Gastroesophageal sphincter (tissue), 4 donors: ENCODE data around the gene APBA2. TPM values are rescaled to one million over a fixed set of nuclear protein-coding genes. Genes with fewer than 3 reads are reported as not detected.

Source experiments
- ATAC-seq: fragments of 150-250 bp; one replicate; pipeline ENCODE4 v1.9.1; 2016; ENCODE audit warnings: mild to moderate bottlenecking, moderate library complexity
- H3K27ac ChIP-seq, 4 donors: fragments of 200-600 bp; sonication (generic) in 3 of 4; 1 replicate in 3 of 4; 2 replicates in 1 of 4; pipeline ENCODE4 v1.5.1; 2016 to 2019
- H3K27me3 ChIP-seq: fragments of 200-600 bp; sonication (generic); one replicate; pipeline ENCODE4 v1.5.1; 2019
- H3K36me3 ChIP-seq, 2 donors: fragments of 200-600 bp; sonication (generic); one replicate each; pipeline ENCODE4 v1.5.1; 2019; ENCODE audit warnings: control low read depth in 1 of 2
- H3K4me1 ChIP-seq, 3 donors: fragments of 200-600 bp; sonication (generic); 1 replicate in 2 of 3; 2 replicates in 1 of 3; pipeline ENCODE4 v1.5.1; 2016 to 2019; ENCODE audit warnings: control low read depth in 2 of 3
- H3K4me3 ChIP-seq, 2 donors: fragments of 200-600 bp; sonication (generic); one replicate each; pipeline ENCODE4 v1.5.1; 2019; ENCODE audit warnings: mild to moderate bottlenecking in 1 of 2, moderate library complexity in 1 of 2
- H3K9me3 ChIP-seq, 3 donors: fragments of 200-600 bp; sonication (generic); one replicate each; pipeline ENCODE4 v1.5.1; 2017 to 2019; ENCODE audit warnings: control low read depth in 2 of 3
- CTCF ChIP-seq, 4 experiments: fragments of 200-600 bp in 2 of 4; fragments of 450-650 bp in 2 of 4; sonication (generic) in 1 of 4; IDR thresholded peaks; one replicate each; pipeline ENCODE4 v1.5.1; 2017 to 2019; ENCODE audit warnings: antibody characterized with exemption in 4 of 4, mild to moderate bottlenecking in 2 of 4, moderate library complexity in 2 of 4
- EP300 ChIP-seq: sonication (generic); formaldehyde crosslinking; IDR thresholded peaks from one replicate; pipeline ENCODE4 v1.6.1; 2017; ENCODE audit warnings: antibody characterized with exemption, mild to moderate bottlenecking
- POLR2A ChIP-seq, 2 donors: fragments of 450-650 bp; IDR thresholded peaks; one replicate each; pipeline ENCODE4 v1.6.1; 2017; ENCODE audit warnings: antibody characterized with exemption in 2 of 2, mild to moderate bottlenecking in 2 of 2, moderate library complexity in 1 of 2
- POLR2AphosphoS5 ChIP-seq: sonication (generic); formaldehyde crosslinking; IDR thresholded peaks from one replicate; pipeline ENCODE4 v1.6.1; 2017; ENCODE audit warnings: antibody characterized with exemption
- WGBS, 2 donors: methylation state at CpG; one replicate each; pipeline ENCODE4 v1.1.5; 2018; ENCODE audit warnings: low coverage in 1 of 2; 5-methylcytosine and 5-hydroxymethylcytosine counted together
- total RNA-seq, 4 donors: library from RNA; depleted of rRNA; stranded (reverse); fragments of >200 nt; gene quantifications; one replicate each; pipeline ENCODE4 v1.1.0, GENCODE V29; 2016

APBA2 gene
- total RNA-seq, 4 donors from 2014 or later: 3.1 to 14.9 (median 4.2) TPM

- Histone ChIP-seq H3K27ac (no peak overlapping the region), H3K9me3 (peaks cover 0 to 8% (median 0%) of the 10 kb centered on the region in 3 donors), H3K27me3 (no peaks in the 10 kb centered on the region), H3K36me3 (no peaks in the 10 kb centered on the region), H3K4me3 (no peak overlapping the region), H3K4me1 (no peaks in the 10 kb centered on the region)
- no peak for TF ChIP-seq EP300
- TF ChIP-seq CTCF (IDR thresholded peaks at IDR 0.05): no peak
- TF ChIP-seq POLR2AphosphoS5: no peak
- TF ChIP-seq POLR2A (IDR thresholded peaks at IDR 0.05): no peak
- WGBS, 2 donors: 71% methylated on average over 3 of the region's 7 CpGs; no CpG with 5 or more reads in 1 of the 2 donors
- ATAC-seq: no peak
Observed at GRCh38 chr15:29071882-29072273, 186.1 kb downstream of the APBA2 start.

GRCh38 chr15:29072444-29072843 lies 186.7 kb downstream of the APBA2 start:
- no peaks in the 10 kb centered on the region for H3K36me3 ChIP-seq
- whole genome bisulfite sequencing, 2 donors: no CpG with 5 or more reads among the region's 5 CpGs
- no peak for ATAC-seq
- peaks cover 0 to 8% (median 0%) of the 10 kb centered on the region in 3 donors for H3K9me3 ChIP-seq
- no peak overlapping the region for H3K4me3 ChIP-seq
- no peaks in the 10 kb centered on the region for H3K4me1 ChIP-seq
- no peaks in the 10 kb centered on the region for H3K27me3 ChIP-seq
- TF ChIP-seq POLR2A (IDR thresholded peaks at IDR 0.05) (no peak), POLR2AphosphoS5 (no peak), EP300 (no peak), CTCF (IDR thresholded peaks at IDR 0.05) (no peak)
- H3K27ac ChIP-seq: no peak overlapping the region

GRCh38 chr15:29074045-29074444 lies 188.3 kb downstream of the APBA2 start:
- TF ChIP-seq CTCF (IDR thresholded peaks at IDR 0.05) (no peak), POLR2AphosphoS5 (no peak), EP300 (no peak), POLR2A (IDR thresholded peaks at IDR 0.05) (no peak)
- 60 to 71% methylated on average over 3 to 4 of the region's 4 CpGs for WGBS, 2 donors
- H3K36me3 ChIP-seq: no peaks in the 10 kb centered on the region
- H3K4me3 ChIP-seq: no peak overlapping the region
- ATAC-seq: no peak
- peaks cover 0 to 8% (median 0%) of the 10 kb centered on the region in 3 donors for H3K9me3 ChIP-seq
- H3K27ac ChIP-seq: no peak overlapping the region
- H3K27me3 ChIP-seq: no peaks in the 10 kb centered on the region
- H3K4me1 ChIP-seq: no peaks in the 10 kb centered on the region

GRCh38 chr15:29078541-29078940 lies 192.8 kb downstream of the APBA2 start:
- Histone ChIP-seq H3K27me3 (no peaks in the 10 kb centered on the region), H3K4me3 (no peak overlapping the region), H3K27ac (no peak overlapping the region), H3K4me1 (no peaks in the 10 kb centered on the region), H3K36me3 (no peaks in the 10 kb centered on the region), H3K9me3 (no peaks in the 10 kb centered on the region)
- 67 to 100% methylated on average over 1 to 2 of the region's 10 CpGs for WGBS, 2 donors
- no peak for TF ChIP-seq EP300
- no peak for TF ChIP-seq CTCF (IDR thresholded peaks at IDR 0.05)
- TF ChIP-seq POLR2A (IDR thresholded peaks at IDR 0.05): no peak
- no peak for TF ChIP-seq POLR2AphosphoS5
- ATAC-seq: no peak

- no peak for ATAC-seq
- H3K9me3 ChIP-seq: no peaks in the 10 kb centered on the region
- TF ChIP-seq POLR2AphosphoS5 (no peak), POLR2A (IDR thresholded peaks at IDR 0.05) (no peak), EP300 (no peak), CTCF (IDR thresholded peaks at IDR 0.05) (no peak)
- H3K4me3 ChIP-seq: no peak overlapping the region
- WGBS, 2 donors: 100% methylated on average over 2 of the region's 5 CpGs; no CpG with 5 or more reads in 1 of the 2 donors
- H3K27me3 ChIP-seq: no peaks in the 10 kb centered on the region
- H3K36me3 ChIP-seq: no peaks in the 10 kb centered on the region
- H3K27ac ChIP-seq: no peak overlapping the region
- no peaks in the 10 kb centered on the region for H3K4me1 ChIP-seq
Observed at GRCh38 chr15:29079479-29079878, 193.7 kb downstream of the APBA2 start.
